Tibial nerve (tissue), 3 donors: ENCODE measurements around the gene MYRFL.

ENCODE experiments used
- CTCF ChIP-seq, 5 experiments: fragments of 200-600 bp in 3 of 5; fragments of 450-650 bp in 2 of 5; sonication (generic) in 3 of 5; IDR thresholded peaks; one replicate each; pipeline ENCODE4 v1.5.1; 2016 to 2019; ENCODE audit warnings: antibody characterized with exemption in 5 of 5, mild to moderate bottlenecking in 3 of 5, moderate library complexity in 2 of 5
- POLR2A ChIP-seq, 2 donors: fragments of 450-650 bp; IDR thresholded peaks; one replicate each; pipeline ENCODE4 v1.6.1; 2017; ENCODE audit warnings: antibody characterized with exemption in 2 of 2, mild to moderate bottlenecking in 2 of 2, moderate library complexity in 2 of 2

GRCh38 chr12:70002912-70003255, 177.9 kb downstream of the MYRFL start:
- TF ChIP-seq CTCF (IDR thresholded peaks at IDR 0.05) (no peak), POLR2A (IDR thresholded peaks at IDR 0.05) (no peak)
